ENCODE data around the gene UFM1.

DNA sequence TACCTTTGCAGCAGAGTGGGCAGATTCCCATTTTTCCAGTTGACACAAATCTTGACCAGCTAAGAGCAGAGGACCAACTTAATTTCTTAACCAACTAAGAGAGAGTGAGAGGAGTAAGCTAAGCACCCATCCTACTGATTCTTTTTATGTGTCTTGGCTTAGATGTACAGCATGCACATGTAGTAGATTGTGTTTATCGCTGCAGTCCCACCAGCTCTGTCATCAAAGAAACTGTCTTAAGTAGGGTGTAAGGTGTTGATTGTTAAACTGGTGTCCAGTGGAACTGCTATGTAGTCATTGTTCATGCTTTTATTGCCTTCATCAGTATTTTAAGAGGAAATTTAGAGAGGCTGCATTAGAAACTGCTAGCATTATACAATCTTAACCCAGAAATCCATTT, 9.0 kb upstream of the UFM1 start:
- TF ChIP-seq, protein P1, sequence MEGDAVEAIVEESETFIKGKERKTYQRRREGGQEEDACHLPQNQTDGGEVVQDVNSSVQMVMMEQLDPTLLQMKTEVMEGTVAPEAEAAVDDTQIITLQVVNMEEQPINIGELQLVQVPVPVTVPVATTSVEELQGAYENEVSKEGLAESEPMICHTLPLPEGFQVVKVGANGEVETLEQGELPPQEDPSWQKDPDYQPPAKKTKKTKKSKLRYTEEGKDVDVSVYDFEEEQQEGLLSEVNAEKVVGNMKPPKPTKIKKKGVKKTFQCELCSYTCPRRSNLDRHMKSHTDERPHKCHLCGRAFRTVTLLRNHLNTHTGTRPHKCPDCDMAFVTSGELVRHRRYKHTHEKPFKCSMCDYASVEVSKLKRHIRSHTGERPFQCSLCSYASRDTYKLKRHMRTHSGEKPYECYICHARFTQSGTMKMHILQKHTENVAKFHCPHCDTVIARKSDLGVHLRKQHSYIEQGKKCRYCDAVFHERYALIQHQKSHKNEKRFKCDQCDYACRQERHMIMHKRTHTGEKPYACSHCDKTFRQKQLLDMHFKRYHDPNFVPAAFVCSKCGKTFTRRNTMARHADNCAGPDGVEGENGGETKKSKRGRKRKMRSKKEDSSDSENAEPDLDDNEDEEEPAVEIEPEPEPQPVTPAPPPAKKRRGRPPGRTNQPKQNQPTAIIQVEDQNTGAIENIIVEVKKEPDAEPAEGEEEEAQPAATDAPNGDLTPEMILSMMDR (conservative IDR thresholded peaks at IDR 0.05; ENCODE audit: low read length) = no peak
- TF ChIP-seq EZH2phosphoT487 (IDR thresholded peaks at IDR 0.05; ENCODE audit: borderline replicate concordance) = no peak

Measured in Loucy (cell line).